Body of pancreas (tissue), 4 donors: ENCODE data around the gene RNASE1.

Experiments
- CTCF ChIP-seq, 7 experiments: fragments of 450-650 bp in 4 of 7; fragments of 200-600 bp in 3 of 7; sonication (generic) in 3 of 7; IDR thresholded peaks; one replicate each; pipeline ENCODE4 v1.5.1; 2016 to 2019; ENCODE audit warnings: antibody characterized with exemption in 7 of 7
- POLR2A ChIP-seq, 3 donors: fragments of 450-650 bp; IDR thresholded peaks; one replicate each; pipeline ENCODE4 v1.6.1; 2016; ENCODE audit warnings: antibody characterized with exemption in 3 of 3, mild to moderate bottlenecking in 2 of 3

GRCh38 chr14:20823859-20824258 lies 21.2 kb upstream of the RNASE1 start:
- TF ChIP-seq POLR2A (IDR thresholded peaks at IDR 0.05) (no peak), CTCF (IDR thresholded peaks at IDR 0.05) (no peak)
